Measurements from ENCODE around the gene DLG2. TPM values are rescaled to one million over a fixed set of nuclear protein-coding genes. Genes with fewer than 3 reads are reported as not detected.

The DLG2 gene
- total and polyA plus RNA-seq, 2 of the 4 experiments (the other 2 are of a cell fraction): 0.31 to 0.36 TPM

DNA sequence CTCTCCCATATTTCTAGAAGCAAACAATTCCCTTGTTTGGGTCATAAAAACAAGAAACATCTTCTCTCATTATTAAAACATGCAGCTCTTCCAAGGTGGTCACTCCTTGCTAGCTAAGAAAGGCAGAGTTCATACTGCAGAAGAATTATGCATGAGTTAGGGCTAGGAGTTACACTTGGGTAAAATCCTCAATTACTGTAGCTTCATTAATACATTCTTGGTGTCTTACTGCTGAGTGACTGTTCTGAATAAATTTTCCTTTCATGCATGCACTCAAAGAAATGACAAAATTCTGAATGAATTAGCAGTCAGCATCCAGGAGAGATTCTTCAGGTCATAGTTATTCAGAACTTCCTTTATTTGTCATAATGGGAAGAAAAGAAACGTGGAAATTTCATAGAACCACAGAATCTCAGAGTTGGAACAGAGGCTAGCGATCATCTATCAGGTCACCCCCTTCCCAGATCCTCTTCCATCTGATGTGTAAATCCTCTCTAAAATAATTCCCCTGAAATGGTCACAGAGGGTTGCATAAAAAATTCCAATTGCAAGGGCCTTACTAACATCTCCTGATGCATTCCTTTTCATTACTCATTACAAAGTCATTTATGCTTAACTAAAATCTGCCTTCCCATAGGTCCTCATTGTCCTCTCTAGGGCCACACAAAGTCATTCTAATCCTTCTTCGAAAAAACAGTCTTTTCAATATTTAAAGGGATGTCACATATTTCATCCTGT is 771.5 kb downstream of the DLG2 start:
- POLR2A ChIA-PET (ENCODE audit: unreplicated experiment): no interaction called here
- Histone ChIP-seq H2BK15ac (ENCODE audit: low read depth, low read length) (peak overlapping the region; percentile 47; the same call in 1 of the 3 replicates), H2BK120ac (ENCODE audit: low read depth, low read length) (peak overlapping the region; percentile 98), H3K4me2 (ENCODE audit: low read depth, low read length) (peak overlapping the region; percentile 54; the same call in 1 of the 2 replicates), H4K8ac (ENCODE audit: low read depth in 2 of 2, low read length in 2 of 2) (peak overlapping the region; percentile 27 to 74; a peak in 2 of 4 replicates), H3K79me1 (ENCODE audit: low read depth in 1 of 2, low read length in 2 of 2) (no peaks in the 10 kb centered on the region), H2AK9ac (replicated peaks; ENCODE audit: low read depth, low read length, poor library complexity) (no peak overlapping the region), H3K18ac (ENCODE audit: low read depth, low read length) (peak overlapping the region; percentile 92; the same call in 1 of the 2 replicates), H3K36me3 (ENCODE audit: control insufficient read depth, insufficient read depth, low read length) (no peaks in the 10 kb centered on the region), H3K56ac (ENCODE audit: extremely low read depth, insufficient read depth, low read length) (peak overlapping the region; percentile 41), H3K9me1 (ENCODE audit: insufficient read depth, low read length) (no peaks in the 10 kb centered on the region), H3K4me1 (ENCODE audit: control insufficient read depth, insufficient read depth, low read length) (peaks cover 4% of the 10 kb centered on the region; the same call in 1 of the 2 replicates), H4K91ac (ENCODE audit: insufficient read depth, low read depth, low read length) (peak overlapping the region; percentile 92), H2AFZ (replicated peaks; ENCODE audit: low read length, poor library complexity) (no peak overlapping the region), H3K23ac (ENCODE audit: low read depth, low read length) (peak overlapping the region; percentile 96; the same call in 1 of the 2 replicates), H2BK5ac (ENCODE audit: low read depth, low read length, poor library complexity, severe bottlenecking) (peak overlapping the region; percentile 79), H3K14ac (replicated peaks; ENCODE audit: low read depth, low read length) (peak overlapping the region; percentile 89), H3K9me3 (ENCODE audit: control insufficient read depth, insufficient read depth, low read length) (no peaks in the 10 kb centered on the region), H3K4me3 (ENCODE audit: insufficient read depth, low read depth, low read length) (no peak overlapping the region), H4K5ac (ENCODE audit: low read depth, low read length) (peak overlapping the region; percentile 9; the same call in 1 of the 2 replicates), H2AK5ac (ENCODE audit: low read depth, low read length) (0 out of 2 replicates have a peak overlapping the region, but pooled peaks have one; percentile 6), H3K27me3 (ENCODE audit: control insufficient read depth, insufficient read depth, low read length) (no peaks in the 10 kb centered on the region), H2BK20ac (ENCODE audit: low read depth, low read length) (peak overlapping the region; percentile 80), H3K27ac (ENCODE audit: insufficient read depth, low read length) (peak overlapping the region; percentile 69; the same call in 1 of the 2 replicates), H3K4ac (ENCODE audit: low read depth, low read length) (peak overlapping the region; percentile 54), H3K9ac (ENCODE audit: low read depth, low read length) (no peak overlapping the region), H4K20me1 (ENCODE audit: insufficient read depth, low read length) (no peaks in the 10 kb centered on the region)
- in situ Hi-C loops (cut with MboI; ENCODE audit: low sequenced_read_pairs) (no loop called here), dilution Hi-C loops (cut with HindIII; ENCODE audit: low sequenced_read_pairs, unreplicated experiment) (no loop called here), intact Hi-C loops (cut with micrococcal nuclease) (no loop called here)
- BruUV-seq (replicated peaks): no TSS peak
- TF ChIP-seq CEBPB (IDR thresholded peaks at IDR 0.05; ENCODE audit: low read depth, low read length) (peak; percentile 35; the same call in 1 of the 2 replicates), RAD21 (IDR thresholded peaks at IDR 0.05; ENCODE audit: low read length) (no peak)
- ATAC-seq (ENCODE audit: low read depth) (peak; percentile 87), DNase-seq (peak; percentile 47)
- WGBS, 2 experiments (ENCODE audit: extremely low coverage in 2 of 2, insufficient read length in 1 of 2): no CpG with 5 or more reads among the region's 3 CpGs
- CTCF ChIA-PET: interaction anchor here (0.7 kb wide), 1 partner anchor 18 kb away, joined by 3 read pairs; no protein-coding TSS in a partner anchor

Data from IMR-90 (cell line).